ENCODE results near the gene FAM20C.

FAM20C gene

GRCh38 chr7:211033-211714, 18.8 kb downstream of the FAM20C start:
- DNase-seq: no peak

GRCh38 chr7:211715-212058, 19.3 kb downstream of the FAM20C start:
- DNase-seq: no peak

- DNase-seq: no peak
Measured at GRCh38 chr7:212754-213153, 20.4 kb downstream of the FAM20C start.

GRCh38 chr7:213324-213993, 21.1 kb downstream of the FAM20C start:
- no peak for DNase-seq

- no peak for DNase-seq
Measured at GRCh38 chr7:214410-215212, 22.2 kb downstream of the FAM20C start.

GRCh38 chr7:216360-217300, 24.3 kb downstream of the FAM20C start:
- no peak for DNase-seq

GRCh38 chr7:217781-218180, 25.4 kb downstream of the FAM20C start:
- no peak for DNase-seq

GRCh38 chr7:218316-218715, 25.9 kb downstream of the FAM20C start:
- DNase-seq: no peak

GRCh38 chr7:218896-219580, 26.7 kb downstream of the FAM20C start:
- no peak for DNase-seq

GRCh38 chr7:219581-220150, 27.3 kb downstream of the FAM20C start:
- DNase-seq: no peak

GRCh38 chr7:220151-220841, 27.9 kb downstream of the FAM20C start:
- no peak for DNase-seq

GRCh38 chr7:221978-222715, 29.8 kb downstream of the FAM20C start:
- no peak for DNase-seq

GRCh38 chr7:222716-223041, 30.3 kb downstream of the FAM20C start:
- no peak for DNase-seq

- no peak for DNase-seq
Measured at GRCh38 chr7:223118-223800, 30.9 kb downstream of the FAM20C start.

GRCh38 chr7:223861-224260, 31.5 kb downstream of the FAM20C start:
- no peak for DNase-seq

- DNase-seq: no peak
Measured at GRCh38 chr7:226281-226895, 34.0 kb downstream of the FAM20C start.

GRCh38 chr7:227926-228325, 35.6 kb downstream of the FAM20C start:
- no peak for DNase-seq

GRCh38 chr7:228610-229009, 36.2 kb downstream of the FAM20C start:
- DNase-seq: no peak

GRCh38 chr7:229184-229964, 37.0 kb downstream of the FAM20C start:
- DNase-seq: no peak

Measured in DMS79 treated with DMSO at 0.1 percent for 48 hours (cell line).